Fibroblast of lung (primary cell): Measurements from ENCODE around the gene MAP2K5.

ENCODE experiments used
- EZH2 ChIP-seq: IDR thresholded peaks from 2 replicates; pipeline ENCODE4 v1.5.1; 2012; ENCODE audit warnings: low read length, control low read depth, mild to moderate bottlenecking; ENCODE audit errors: missing control alignments
- TF ChIP-seq, protein P1 (sequence below), 2 donors: IDR thresholded peaks in 1 of 2; conservative IDR thresholded peaks in 1 of 2; 1 replicate in 1 of 2; 2 replicates in 1 of 2; pipeline ENCODE4 v1.5.1; 2011 to 2012; ENCODE audit warnings: low read length in 2 of 2, control low read depth in 1 of 2, inconsistent platforms in 1 of 2, low read depth in 1 of 2, mild to moderate bottlenecking in 1 of 2

DNA sequence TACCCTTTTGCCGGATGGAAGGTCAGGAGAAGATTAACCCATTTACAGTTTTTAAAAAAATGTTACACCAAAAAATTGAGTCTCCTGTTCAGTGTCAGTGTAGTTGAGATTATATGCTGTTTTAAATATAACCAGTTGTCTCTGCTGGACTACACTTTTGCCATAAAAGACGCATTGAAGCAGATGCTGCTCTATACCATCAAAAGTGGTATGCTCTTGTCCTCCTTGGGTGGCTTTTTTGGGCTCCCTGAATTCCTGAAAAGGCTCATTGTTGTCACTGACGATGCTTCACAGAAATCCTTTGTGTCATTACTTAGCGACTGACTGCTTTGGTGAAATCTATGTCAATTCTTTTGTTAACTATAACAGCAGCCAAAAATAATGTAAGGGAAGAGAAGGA is 148.9 kb downstream of the MAP2K5 start:
- TF ChIP-seq, protein P1, sequence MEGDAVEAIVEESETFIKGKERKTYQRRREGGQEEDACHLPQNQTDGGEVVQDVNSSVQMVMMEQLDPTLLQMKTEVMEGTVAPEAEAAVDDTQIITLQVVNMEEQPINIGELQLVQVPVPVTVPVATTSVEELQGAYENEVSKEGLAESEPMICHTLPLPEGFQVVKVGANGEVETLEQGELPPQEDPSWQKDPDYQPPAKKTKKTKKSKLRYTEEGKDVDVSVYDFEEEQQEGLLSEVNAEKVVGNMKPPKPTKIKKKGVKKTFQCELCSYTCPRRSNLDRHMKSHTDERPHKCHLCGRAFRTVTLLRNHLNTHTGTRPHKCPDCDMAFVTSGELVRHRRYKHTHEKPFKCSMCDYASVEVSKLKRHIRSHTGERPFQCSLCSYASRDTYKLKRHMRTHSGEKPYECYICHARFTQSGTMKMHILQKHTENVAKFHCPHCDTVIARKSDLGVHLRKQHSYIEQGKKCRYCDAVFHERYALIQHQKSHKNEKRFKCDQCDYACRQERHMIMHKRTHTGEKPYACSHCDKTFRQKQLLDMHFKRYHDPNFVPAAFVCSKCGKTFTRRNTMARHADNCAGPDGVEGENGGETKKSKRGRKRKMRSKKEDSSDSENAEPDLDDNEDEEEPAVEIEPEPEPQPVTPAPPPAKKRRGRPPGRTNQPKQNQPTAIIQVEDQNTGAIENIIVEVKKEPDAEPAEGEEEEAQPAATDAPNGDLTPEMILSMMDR (conservative IDR thresholded peaks at IDR 0.05 in 1 of 2, IDR thresholded peaks at IDR 0.05 in 1 of 2; ENCODE audit: low read depth in 1 of 2, low read length in 2 of 2): no peak
- TF ChIP-seq EZH2: no peak
